Measurements from ENCODE around the gene MAML2.

GRCh38 chr11:96259134-96259830, 83.7 kb downstream of the MAML2 start:
- no peak for TF ChIP-seq CTCF (IDR thresholded peaks at IDR 0.05)
- no peak for TF ChIP-seq POLR2AphosphoS5 (IDR thresholded peaks at IDR 0.05)
- TF ChIP-seq EP300 (IDR thresholded peaks at IDR 0.05) = no peak
